Measurements from ENCODE around the gene SORBS2.
"Not testable (repeated sequence)": the region's sequence is repeated elsewhere in the genome, so short reads cannot be mapped to it uniquely, and the experiment has no call there.

The SORBS2 gene

GRCh38 chr4:185708348-185708747 lies 103.6 kb downstream of the SORBS2 start:
- DNase-seq = no peak

- DNase-seq = not testable (repeated sequence)
Observed at GRCh38 chr4:185707622-185708021, 104.4 kb downstream of the SORBS2 start.

GRCh38 chr4:185702147-185702663 lies 109.8 kb downstream of the SORBS2 start:
- DNase-seq = no peak

- DNase-seq = no peak
Observed at GRCh38 chr4:185700630-185701029, 111.4 kb downstream of the SORBS2 start.

GRCh38 chr4:185700048-185700447 lies 111.9 kb downstream of the SORBS2 start:
- DNase-seq = no peak

- no peak for DNase-seq
Observed at GRCh38 chr4:185697488-185697887, 114.5 kb downstream of the SORBS2 start.

- DNase-seq = no peak
Observed at GRCh38 chr4:185695743-185696142, 116.3 kb downstream of the SORBS2 start.

GRCh38 chr4:185693548-185694215 lies 118.3 kb downstream of the SORBS2 start:
- no peak for DNase-seq

- DNase-seq = no peak
Observed at GRCh38 chr4:185689407-185689806, 122.6 kb downstream of the SORBS2 start.

GRCh38 chr4:185685804-185686203 lies 126.2 kb downstream of the SORBS2 start:
- DNase-seq = no peak

- no peak for DNase-seq
Observed at GRCh38 chr4:185683896-185684295, 128.1 kb downstream of the SORBS2 start.

GRCh38 chr4:185683222-185683621 lies 128.8 kb downstream of the SORBS2 start:
- no peak for DNase-seq

GRCh38 chr4:185682236-185682635 lies 129.8 kb downstream of the SORBS2 start:
- DNase-seq = no peak

- no peak for DNase-seq
Observed at GRCh38 chr4:185681604-185682003, 130.4 kb downstream of the SORBS2 start.

- no peak for DNase-seq
Observed at GRCh38 chr4:185680617-185681016, 131.4 kb downstream of the SORBS2 start.

- DNase-seq = no peak
Observed at GRCh38 chr4:185679523-185679922, 132.5 kb downstream of the SORBS2 start.

- DNase-seq = no peak
Observed at GRCh38 chr4:185677637-185678314, 134.2 kb downstream of the SORBS2 start.

GRCh38 chr4:185672618-185673017 lies 139.4 kb downstream of the SORBS2 start:
- DNase-seq = no peak

GRCh38 chr4:185672151-185672550 lies 139.8 kb downstream of the SORBS2 start:
- no peak for DNase-seq

GRCh38 chr4:185671496-185671895 lies 140.5 kb downstream of the SORBS2 start:
- no peak for DNase-seq

- DNase-seq = no peak
Observed at GRCh38 chr4:185671066-185671465, 140.9 kb downstream of the SORBS2 start.

- DNase-seq = no peak
Observed at GRCh38 chr4:185669288-185669687, 142.7 kb downstream of the SORBS2 start.

- no peak for DNase-seq
Observed at GRCh38 chr4:185666156-185666555, 145.8 kb downstream of the SORBS2 start.

- DNase-seq = no peak
Observed at GRCh38 chr4:185665655-185666054, 146.3 kb downstream of the SORBS2 start.

- DNase-seq = no peak
Observed at GRCh38 chr4:185664481-185664880, 147.5 kb downstream of the SORBS2 start.
